Measurements from ENCODE around the gene TNFRSF19.

The TNFRSF19 gene

DNA sequence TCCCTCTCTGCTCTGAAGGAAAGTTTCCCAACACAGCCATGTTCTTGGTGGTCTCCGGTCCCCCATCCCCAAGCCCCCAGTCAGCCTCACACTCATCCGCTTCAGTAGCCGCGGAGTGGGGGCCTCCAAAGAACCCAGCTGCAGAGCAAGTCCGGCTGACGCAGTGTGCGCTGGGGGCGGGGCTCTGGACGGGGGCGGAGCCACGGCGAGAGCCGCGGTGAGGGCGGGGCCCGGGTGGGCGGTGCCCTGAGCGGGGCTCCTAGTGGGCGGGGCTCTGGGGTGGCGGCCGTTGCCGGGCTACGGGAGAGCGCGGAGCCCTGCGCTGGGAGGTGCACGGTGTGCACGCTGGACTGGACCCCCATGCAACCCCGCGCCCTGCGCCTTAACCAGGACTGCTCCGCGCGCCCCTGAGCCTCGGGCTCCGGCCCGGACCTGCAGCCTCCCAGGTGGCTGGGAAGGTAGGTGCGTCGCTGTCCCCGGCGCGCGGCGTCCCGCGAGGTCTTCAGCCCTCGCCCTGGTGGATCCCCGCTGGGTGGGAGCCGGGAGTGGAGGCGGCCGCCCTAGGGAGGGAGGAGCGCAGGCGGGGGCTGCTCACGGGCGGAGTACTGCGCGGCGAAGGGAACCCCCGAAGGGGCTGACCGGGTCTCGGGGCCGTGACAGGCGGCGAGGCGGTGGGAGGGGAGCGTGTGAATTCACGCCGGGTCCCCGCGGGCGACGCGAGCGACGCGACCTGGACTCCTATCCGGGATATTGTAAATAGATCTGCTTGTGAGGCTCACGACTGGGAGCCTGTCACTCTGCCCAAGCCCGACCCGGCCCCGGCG, 9.1 kb downstream of the TNFRSF19 start:
- H3K4me3 ChIP-seq (ENCODE audit: low read depth, low read length), result peak overlapping the region; percentile 98
- TF ChIP-seq, protein P1, sequence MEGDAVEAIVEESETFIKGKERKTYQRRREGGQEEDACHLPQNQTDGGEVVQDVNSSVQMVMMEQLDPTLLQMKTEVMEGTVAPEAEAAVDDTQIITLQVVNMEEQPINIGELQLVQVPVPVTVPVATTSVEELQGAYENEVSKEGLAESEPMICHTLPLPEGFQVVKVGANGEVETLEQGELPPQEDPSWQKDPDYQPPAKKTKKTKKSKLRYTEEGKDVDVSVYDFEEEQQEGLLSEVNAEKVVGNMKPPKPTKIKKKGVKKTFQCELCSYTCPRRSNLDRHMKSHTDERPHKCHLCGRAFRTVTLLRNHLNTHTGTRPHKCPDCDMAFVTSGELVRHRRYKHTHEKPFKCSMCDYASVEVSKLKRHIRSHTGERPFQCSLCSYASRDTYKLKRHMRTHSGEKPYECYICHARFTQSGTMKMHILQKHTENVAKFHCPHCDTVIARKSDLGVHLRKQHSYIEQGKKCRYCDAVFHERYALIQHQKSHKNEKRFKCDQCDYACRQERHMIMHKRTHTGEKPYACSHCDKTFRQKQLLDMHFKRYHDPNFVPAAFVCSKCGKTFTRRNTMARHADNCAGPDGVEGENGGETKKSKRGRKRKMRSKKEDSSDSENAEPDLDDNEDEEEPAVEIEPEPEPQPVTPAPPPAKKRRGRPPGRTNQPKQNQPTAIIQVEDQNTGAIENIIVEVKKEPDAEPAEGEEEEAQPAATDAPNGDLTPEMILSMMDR (IDR thresholded peaks at IDR 0.05; ENCODE audit: borderline replicate concordance, insufficient read depth, low read depth, low read length), result no peak

DNA sequence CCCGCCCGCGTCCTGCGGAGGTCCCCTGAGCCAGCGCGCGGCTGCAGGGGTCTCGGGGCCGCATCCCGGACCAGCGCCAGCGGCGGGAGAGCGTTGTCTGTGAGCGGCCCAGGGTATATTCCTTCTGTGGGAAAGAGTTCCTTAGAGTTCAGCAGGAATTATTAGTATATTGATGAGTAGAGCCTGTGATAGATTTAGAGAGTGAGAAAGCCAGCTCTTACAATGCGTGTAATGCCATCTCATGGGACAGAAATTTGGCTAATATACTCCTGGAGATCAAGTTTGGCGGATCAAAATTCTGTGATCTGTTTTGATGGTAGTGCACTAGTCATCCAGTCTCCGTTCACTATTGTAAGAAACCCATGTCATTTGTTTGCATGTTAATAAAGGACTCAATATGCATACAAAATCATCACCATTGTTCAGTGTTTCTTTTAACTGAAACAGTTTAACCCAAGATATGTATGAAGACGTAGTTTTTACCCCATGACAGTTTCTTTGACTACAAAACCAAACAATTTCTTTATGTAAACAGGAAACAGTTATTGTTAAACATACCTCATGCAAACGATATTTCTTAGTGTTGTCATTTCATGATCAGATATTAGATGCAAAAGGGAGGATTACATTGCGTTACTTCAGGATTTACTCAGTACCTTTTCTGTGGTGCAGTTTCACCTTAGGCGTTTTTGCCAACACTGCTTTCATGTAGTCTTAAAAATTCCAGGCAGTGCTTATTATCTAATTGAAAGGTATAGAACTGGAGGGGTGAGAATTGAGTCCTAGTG, 9.9 kb downstream of the TNFRSF19 start:
- TF ChIP-seq, protein P1 (IDR thresholded peaks at IDR 0.05; ENCODE audit: borderline replicate concordance, insufficient read depth, low read depth, low read length), result no peak
- peak overlapping the region; percentile 98 for H3K4me3 ChIP-seq (ENCODE audit: low read depth, low read length)

DNA sequence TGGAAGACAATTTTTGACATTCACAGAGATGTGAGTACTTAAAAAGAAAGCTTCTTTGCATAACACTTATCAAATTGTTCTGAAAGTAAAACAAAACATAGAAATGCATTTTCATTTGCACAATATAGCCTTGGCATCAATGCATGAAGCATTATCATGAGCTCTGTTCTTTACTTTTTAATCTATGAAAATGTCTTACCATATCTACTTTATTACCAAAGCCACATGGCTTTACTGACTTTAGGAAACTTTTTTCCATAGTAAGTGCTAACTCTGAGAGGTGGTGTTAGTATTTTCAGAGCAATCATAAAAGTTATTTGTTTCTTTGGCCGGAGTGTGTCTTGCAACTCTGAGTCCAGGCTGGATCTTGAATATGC, 10.5 kb downstream of the TNFRSF19 start:
- no peak overlapping the region for H3K4me3 ChIP-seq (ENCODE audit: low read depth, low read length)
- TF ChIP-seq, protein P1 (IDR thresholded peaks at IDR 0.05; ENCODE audit: borderline replicate concordance, insufficient read depth, low read depth, low read length), result no peak

DNA sequence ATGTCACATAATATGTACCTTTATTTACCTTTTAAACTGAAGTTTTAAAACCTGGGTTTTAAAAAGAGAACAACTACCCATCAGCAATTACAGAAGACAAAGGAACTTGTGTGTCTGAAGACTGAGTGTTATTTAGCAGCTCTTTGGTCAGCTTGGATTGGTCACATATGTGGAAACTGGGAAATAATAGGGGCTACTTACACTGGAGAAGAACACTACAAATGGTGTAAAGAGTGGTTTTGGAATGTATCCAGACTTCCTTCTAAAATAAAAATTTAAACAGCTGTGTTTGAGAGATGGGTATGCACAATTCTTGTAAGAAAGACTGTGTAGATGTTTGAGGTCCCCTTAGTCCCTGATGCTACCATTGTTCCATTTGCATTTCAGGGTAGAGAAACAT, 13.3 kb downstream of the TNFRSF19 start:
- no peak overlapping the region for H3K4me3 ChIP-seq (ENCODE audit: low read depth, low read length)
- TF ChIP-seq, protein P1 (IDR thresholded peaks at IDR 0.05; ENCODE audit: borderline replicate concordance, insufficient read depth, low read depth, low read length), result no peak

DNA sequence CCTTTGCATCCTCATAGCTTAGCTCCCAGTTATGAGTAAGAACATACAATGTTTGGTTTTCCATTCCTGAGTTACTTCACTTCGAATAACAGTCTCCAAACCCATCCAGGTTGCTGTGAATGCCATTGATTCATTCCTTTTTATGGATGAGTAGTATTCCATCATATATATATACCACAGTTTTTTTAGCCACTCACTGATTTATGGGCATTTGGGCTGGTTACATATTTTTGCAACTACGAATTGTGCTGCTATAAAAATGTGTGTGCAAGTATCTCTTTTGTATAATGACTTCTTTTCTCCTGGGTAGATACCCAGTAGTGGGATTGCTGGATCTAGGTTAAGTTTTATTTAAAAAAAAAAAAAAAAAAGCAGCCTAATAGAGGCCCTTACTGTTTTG, 14.1 kb downstream of the TNFRSF19 start:
- H3K4me3 ChIP-seq (ENCODE audit: low read depth, low read length), result no peak overlapping the region
- TF ChIP-seq, protein P1 (IDR thresholded peaks at IDR 0.05; ENCODE audit: borderline replicate concordance, insufficient read depth, low read depth, low read length), result no peak

DNA sequence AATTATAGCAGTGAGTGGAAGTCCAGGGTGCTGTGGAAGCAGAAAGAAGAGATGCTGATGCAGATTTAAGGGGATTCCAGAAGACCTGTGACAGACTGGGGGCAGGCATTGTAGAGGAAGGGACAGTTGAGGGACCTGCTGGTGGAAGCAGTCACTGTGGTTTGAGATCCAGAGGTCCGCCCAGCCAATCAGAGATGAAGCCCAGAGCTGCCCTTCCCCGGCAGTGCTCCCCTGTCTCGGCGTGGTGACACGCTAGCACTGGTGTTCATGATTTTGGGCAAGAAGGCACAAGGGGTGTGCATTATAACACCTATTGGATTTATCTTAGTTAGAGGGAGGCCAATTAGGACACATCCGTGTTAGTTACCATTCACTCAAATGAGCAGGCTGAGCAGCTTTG, 16.1 kb downstream of the TNFRSF19 start:
- H3K4me3 ChIP-seq (ENCODE audit: low read depth, low read length), result no peak overlapping the region
- TF ChIP-seq, protein P1 (IDR thresholded peaks at IDR 0.05; ENCODE audit: borderline replicate concordance, insufficient read depth, low read depth, low read length), result no peak

Measured in GM12875 (cell line).